Adrenal gland (tissue), 5 donors: Measurements from ENCODE around the gene SLC2A4.

Source experiments
- POLR2A ChIP-seq, 2 donors: fragments of 450-650 bp; IDR thresholded peaks; one replicate each; pipeline ENCODE4 v1.6.1; 2017; ENCODE audit warnings: antibody characterized with exemption in 2 of 2, mild to moderate bottlenecking in 2 of 2, moderate library complexity in 1 of 2
- TF ChIP-seq, protein P1 (sequence below), 6 experiments: fragments of 450-650 bp in 4 of 6; fragments of 200-600 bp in 2 of 6; sonication (generic) in 1 of 6; IDR thresholded peaks; 1 replicate in 5 of 6; 2 replicates in 1 of 6; pipeline versions ENCODE4 v1.5.1 to v1.8.0; 2016 to 2021; ENCODE audit warnings: antibody characterized with exemption in 6 of 6, mild to moderate bottlenecking in 2 of 6, moderate library complexity in 1 of 6
- donor health status: DM: no; HTN: no; CAD: no.

DNA sequence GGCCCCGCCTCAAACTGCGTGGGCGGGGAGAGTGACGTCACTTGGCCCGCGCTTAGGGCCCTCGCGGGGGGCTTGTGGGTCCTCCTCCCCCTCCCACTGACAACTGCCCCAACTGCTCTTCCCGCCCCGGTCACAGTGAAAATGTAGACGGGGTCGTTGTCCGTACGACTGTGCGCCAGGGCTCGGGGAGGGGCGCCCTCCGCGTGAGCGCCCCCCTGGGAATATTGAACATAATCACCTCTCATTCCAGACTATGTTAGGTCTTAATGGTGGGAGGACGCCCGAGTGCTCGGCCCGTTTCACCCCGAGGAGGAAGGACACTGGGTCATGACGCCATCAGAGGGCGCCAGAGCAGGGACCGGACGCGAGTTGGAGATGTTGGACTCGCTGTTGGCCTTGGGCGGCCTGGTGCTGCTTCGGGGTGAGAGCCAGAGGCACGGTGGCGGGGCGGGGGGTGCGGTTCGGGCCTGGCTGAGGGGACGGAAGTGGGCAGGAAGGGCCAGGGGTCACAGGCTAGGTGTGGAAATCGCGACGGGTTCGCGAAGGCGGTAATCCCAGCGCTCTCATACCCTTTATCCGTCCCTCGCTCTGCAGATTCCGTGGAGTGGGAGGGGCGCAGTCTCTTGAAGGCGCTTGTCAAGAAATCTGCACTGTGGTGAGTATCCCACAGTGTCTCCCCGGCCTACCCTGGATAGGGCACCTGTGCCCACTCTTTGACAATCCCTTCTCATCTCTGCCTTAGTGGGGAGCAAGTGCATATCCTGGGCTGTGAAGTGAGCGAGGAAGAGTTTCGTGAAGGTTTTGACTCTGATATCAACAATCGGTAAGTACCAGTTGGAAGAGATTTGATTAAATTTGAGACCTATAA, 29.1 kb upstream of the SLC2A4 start, which contains the start of gene ELP5:
- peak; percentile 26 to 64 for TF ChIP-seq POLR2A (IDR thresholded peaks at IDR 0.05)
- TF ChIP-seq, protein P1, sequence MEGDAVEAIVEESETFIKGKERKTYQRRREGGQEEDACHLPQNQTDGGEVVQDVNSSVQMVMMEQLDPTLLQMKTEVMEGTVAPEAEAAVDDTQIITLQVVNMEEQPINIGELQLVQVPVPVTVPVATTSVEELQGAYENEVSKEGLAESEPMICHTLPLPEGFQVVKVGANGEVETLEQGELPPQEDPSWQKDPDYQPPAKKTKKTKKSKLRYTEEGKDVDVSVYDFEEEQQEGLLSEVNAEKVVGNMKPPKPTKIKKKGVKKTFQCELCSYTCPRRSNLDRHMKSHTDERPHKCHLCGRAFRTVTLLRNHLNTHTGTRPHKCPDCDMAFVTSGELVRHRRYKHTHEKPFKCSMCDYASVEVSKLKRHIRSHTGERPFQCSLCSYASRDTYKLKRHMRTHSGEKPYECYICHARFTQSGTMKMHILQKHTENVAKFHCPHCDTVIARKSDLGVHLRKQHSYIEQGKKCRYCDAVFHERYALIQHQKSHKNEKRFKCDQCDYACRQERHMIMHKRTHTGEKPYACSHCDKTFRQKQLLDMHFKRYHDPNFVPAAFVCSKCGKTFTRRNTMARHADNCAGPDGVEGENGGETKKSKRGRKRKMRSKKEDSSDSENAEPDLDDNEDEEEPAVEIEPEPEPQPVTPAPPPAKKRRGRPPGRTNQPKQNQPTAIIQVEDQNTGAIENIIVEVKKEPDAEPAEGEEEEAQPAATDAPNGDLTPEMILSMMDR (IDR thresholded peaks at IDR 0.05): peak in 2 of 6 experiments; percentile 13 to 31
